ENCODE measurements around the gene ITPK1.

The ITPK1 gene

DNA sequence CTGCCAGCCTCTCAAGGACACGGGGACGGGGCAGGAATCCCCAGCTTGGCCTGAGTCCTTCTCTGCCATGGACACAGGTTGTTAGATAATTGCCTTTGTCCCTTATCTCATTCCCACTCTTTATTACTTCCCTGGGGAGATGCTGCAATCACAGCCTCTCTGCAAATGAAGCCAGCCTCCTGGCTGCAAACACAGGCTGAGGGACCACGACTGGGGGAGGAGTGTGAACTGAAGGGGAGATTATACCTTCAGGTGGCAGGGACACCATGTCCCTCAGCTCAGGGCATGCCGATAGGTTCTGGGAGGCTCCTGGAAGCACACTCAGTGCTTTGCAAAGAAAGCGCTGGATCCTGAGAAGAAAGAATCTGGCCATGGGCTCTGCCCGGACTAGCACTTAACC lies 208.9 kb downstream of the ITPK1 start:
- peak in 1 of 2 experiments; percentile 25 for DNase-seq

DNA sequence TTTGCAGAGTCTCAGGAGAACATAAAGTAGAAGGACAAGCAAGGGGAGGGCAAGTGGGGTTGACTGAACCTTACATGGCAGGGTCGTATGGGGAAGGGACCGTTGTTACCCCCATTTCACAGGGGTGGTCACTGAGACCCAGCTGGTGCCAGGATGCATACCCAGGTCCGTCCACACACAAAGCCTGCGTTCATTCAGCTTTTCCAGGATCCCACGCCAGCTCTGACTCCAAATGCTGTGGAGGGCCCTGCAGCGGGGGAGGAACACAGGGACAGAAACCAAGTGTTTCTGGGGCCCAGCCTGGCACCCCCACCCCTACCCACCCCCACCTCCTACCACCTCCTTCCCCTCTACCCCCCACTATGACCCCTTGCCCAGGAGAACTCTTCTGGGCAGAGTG lies 209.3 kb downstream of the ITPK1 start:
- no peak for DNase-seq

DNA sequence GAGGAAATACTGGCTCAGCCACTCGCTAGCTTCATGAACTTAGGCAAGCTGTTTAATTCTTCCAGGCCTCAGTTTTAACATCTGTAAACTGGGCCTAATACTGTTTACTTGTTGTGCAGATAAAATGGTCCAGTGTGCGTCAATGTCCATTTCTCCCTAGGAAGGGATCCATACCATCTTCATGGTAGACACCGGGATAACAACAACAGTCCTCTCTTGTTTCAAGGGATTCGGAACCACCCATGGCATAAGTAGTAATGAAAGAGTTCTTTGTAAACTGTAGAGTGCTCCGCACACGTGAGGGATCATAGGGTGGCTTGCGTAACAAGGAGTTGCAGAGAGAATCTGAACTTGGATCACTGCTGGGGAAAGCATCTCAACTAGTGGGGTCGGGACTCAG lies 210.1 kb downstream of the ITPK1 start:
- no peak for DNase-seq

DNA sequence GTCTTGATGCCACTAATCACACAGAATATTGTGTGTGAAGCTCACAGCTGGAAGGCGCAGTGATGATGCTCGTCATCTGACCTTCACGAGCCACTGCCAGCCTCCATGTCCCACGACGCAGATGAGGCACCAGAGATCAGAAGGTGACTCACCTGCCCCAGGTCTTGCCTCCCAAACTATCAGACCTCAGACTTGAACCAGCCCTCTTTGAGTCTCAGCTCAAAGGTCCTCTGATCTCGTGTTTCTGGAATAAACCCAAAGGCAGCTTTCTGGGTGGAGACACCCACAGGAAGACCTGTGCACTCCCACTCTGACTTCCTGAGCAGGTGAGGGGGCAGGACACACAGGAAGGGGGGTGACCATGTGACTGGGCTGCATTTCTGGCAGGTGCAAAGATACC lies 212.4 kb downstream of the ITPK1 start:
- DNase-seq, result no peak

DNA sequence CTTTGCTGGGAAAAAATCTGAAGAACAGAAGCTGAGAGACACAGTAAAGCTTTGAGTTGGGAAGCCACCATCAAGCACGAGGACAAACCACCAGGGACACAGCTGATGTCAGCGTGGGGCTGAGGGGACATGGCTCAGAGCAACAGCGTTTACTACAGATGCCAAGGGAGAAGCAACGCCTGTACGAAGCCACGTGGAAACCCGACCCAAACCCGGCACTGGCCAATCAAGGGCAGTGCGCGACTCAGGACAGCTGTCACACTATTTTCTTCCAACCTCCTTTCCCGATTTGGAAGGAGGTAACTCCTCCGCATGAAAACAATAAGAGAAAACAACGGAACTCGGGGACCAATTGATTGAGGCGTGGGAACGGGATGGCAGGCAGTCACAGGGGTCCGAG lies 213.0 kb downstream of the ITPK1 start:
- DNase-seq, result no peak

DNA sequence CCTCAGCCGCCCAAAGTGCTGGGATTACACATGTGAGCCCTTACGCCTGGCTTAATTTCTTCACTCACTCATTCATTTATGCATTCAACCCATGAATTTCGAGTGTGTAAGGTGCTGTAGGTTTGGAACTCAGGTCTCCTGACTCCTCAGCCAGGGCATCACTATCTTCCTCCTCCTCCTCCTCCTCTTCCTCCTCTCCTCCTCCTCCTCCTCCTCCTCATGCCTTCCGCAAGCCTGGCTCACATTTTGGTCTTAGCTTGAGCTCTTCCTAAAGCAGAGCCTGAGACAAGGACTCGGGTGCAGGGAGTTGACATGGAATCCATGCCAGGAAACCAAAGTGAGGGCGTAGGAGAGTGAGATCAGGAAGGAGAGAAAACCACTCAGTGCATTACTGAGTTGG lies 213.5 kb downstream of the ITPK1 start:
- no peak for DNase-seq

DNA sequence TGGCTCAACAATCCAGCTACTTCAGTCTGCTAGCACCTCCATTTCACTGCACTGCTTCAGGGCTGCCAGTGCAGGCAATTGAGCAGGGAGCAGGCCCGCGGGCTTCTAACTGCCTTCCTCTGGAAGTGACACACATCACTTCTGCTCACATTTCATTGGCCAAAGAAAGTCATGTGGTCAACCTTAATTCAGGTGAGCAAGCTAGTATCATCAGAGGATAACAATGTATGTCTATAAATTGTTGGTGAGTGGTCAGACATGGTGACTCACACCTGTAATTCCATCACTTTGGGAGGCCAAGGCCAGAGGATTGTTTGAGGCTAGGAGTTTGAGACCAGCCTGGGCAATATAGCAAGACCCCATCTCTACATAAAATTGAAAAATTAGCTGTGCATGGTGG lies 215.1 kb downstream of the ITPK1 start:
- DNase-seq, result no peak

DNA sequence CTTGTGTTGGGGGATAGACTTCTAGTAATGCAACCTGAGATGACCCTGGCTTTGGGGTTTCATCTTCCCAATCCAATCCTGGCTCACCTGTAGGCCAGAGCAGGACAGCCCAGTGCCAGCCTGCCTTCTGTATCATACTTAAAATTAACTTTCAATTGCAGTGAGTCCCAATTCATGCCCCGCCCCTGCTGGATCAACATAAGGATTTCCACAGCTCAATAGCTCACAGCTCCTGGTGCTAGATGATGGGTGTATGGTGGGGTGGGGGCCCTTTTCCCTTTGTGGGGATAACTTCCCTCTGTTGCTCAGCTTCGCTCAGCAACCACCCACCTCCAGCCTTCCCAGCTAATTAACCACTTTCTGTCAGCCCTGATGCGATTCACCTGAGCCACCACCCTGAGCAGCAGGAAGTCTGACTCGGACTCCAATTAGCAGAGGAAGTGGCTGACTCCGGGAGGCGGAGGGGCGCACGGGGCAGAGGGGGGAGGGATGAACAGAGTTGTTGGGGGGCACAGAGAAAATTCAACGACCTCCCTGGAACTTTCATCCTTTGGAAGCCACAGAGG lies 217.1 kb downstream of the ITPK1 start:
- DNase-seq, result no peak

DNA sequence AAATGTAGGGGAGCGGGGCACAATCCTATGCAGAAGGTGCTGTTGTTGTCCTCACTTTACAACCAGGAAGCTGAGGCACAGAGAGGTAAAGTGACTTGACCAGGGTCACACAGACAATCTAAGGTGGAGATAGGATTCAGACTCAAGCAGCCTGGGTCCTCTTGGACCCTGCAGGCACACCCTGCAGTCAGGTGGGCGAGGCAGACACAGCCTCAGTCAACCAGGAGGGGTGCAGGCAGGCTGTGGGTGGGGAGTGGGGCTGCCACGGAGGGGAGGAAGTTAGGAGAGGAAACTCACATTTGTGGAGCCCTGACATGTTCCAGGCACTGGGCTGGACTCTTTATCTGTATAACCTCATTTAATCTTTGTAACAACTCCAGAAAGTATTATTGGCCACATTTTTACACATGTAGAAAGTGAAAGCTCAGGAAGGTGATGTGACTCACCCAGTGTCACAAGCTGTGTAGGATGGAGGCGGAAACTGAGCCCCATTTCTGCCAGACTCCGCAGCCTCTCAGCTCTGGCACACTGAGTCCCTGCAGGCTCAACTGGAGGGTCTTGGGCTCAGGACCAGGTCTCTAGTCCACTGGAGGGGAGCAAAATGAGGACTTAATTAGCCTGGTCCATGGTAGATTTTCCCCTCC lies 217.7 kb downstream of the ITPK1 start:
- DNase-seq, result no peak

DNA sequence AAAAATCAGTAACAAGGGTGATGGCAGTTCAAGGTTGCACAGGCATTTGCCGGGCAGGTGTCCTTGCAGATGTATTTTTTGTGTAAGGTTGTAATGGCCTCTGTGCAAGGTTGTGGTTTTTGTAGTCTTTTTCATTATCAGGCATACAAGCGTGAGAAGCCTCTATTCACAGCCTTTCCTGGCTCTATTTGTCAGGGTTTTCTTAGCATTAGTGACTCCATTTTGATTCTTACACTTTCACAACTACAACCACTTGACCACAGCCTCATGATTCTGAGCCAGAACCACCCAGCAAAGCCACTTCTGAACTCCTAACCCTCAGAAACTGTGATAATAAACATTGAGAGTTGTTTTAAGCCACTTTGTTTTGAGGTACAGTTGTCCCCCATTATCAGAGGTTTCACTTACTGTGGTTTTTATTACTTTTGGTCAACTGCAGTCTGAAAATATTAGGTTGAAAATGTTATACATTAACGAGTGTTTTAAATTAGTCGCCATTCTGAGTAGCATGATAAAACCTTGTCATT lies 220.3 kb downstream of the ITPK1 start:
- no peak for DNase-seq

DNA sequence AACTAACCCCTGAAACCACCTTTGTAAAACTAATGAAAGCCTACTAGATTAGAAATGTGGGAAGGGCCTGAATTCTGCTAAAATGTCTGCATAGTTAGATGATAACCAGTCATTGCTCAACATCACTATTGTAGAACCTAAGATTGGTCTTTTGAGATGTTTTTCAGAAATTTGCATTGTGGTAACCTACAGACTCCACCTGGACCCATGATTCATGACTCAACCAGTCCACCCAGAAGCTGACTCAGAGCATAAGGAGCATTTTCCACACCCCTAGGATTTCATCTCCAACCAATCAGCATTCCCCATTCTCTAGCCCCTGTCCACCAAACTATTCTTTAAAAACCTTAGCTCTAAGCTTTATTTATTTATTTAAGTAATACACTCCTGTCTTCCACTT lies 223.1 kb downstream of the ITPK1 start:
- DNase-seq, result no peak

DNA sequence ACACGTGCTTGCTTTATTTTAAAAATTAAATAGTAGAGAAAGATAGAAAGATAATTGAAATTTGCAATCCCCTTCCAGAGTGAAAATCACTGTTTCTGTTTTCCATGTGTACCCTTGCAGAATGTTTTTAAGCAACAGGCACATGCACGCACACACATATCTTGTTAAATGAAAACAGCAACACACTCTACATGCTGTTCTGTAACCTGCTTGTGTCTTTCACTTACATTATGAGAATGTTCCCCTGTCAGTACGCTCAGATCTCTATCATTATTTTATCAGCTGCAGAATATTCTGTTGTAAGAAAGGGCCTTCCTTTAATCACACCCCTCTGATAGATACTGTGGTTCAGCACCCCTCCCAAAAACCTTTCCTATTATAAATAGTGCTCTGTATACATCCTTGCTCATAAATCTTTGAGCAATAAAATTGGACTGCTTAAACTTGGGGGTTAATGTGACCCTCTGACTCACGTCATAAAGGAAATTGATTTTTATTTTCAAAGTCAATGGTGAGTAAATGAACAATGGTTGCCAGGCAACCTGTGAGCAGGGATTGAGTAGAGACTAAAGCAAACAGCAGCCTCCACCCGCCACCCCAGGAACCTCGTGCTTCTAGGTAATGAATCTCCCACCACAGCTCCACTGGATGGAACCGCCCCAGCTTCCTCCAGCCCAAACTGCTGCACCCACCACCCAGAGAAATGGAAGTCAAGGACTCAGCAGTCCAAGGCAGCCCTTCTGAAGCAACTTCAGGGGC lies 224.7 kb downstream of the ITPK1 start:
- DNase-seq, result peak in 1 of 2 experiments; percentile 32

DNA sequence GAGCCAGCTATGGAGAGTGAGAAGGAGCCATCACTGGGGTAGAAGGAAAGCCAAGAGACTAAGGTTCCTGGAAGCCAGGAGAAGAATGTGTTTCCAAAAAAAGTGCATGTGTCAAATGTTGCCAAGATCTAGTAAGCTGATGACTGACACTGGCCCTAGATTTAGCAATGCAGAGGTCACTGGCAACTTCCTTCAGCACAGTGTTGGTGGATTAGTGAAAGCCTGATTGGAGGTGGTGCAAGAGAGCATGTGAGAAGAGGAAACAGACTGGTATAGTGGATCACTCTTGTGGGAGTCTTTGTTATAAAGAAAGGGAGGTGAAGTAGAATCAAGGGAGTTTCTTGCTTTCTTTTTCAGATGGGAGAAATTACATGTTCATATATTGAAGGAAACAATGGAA lies 226.8 kb downstream of the ITPK1 start:
- no peak for DNase-seq

DNA sequence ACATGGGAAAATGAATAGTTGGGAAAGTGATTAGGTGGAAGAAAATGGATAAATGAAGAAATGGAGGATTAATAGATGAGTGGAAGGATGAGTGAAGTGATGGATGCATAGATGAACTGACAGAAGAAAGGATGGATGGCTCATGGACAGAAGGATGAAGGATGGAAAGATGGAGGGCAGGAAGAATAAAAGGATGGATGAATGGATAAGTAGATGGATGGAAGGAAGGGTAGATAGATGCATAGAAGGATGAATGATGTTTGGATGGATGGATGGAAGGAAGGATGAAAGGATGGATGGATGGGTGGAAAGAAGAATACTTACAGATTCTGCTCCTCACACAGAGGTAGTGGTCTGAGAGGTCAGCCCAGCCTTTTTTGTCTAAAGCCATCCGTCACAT lies 228.6 kb downstream of the ITPK1 start:
- DNase-seq, result no peak
